ENCODE measurements around the gene CD302. TPM values are rescaled to one million over a fixed set of nuclear protein-coding genes. Genes with fewer than 3 reads are reported as not detected.
A peak's percentile ranks its signal among the peaks of the same experiment; 100 is the strongest.

The CD302 gene
- total RNA-seq, 4 donors from 2014 or later: 79.6 to 194 (median 121) TPM

GRCh38 chr2:159762075-159762474 lies 35.9 kb downstream of the CD302 start:
- ATAC-seq (ENCODE audit: low FRiP score): no peak
- no peak for DNase-seq (ENCODE audit: low spot score)
- TF ChIP-seq CTCF (IDR thresholded peaks at IDR 0.05): no peak

- no peak for TF ChIP-seq CTCF (IDR thresholded peaks at IDR 0.05)
- ATAC-seq (ENCODE audit: low FRiP score): no peak
- DNase-seq (ENCODE audit: low spot score): no peak
Observed at GRCh38 chr2:159760326-159760725, 37.7 kb downstream of the CD302 start.

GRCh38 chr2:159759577-159759976 lies 38.4 kb downstream of the CD302 start:
- DNase-seq (ENCODE audit: low spot score): no peak
- ATAC-seq (ENCODE audit: low FRiP score): no peak
- no peak for TF ChIP-seq CTCF (IDR thresholded peaks at IDR 0.05)

GRCh38 chr2:159758686-159759085 lies 39.3 kb downstream of the CD302 start:
- DNase-seq (ENCODE audit: low spot score) (no peak), ATAC-seq (ENCODE audit: low FRiP score) (no peak)
- no peak for TF ChIP-seq CTCF (IDR thresholded peaks at IDR 0.05)

GRCh38 chr2:159758239-159758638 lies 39.8 kb downstream of the CD302 start:
- ATAC-seq (ENCODE audit: low FRiP score) (no peak), DNase-seq (ENCODE audit: low spot score) (no peak)
- TF ChIP-seq CTCF (IDR thresholded peaks at IDR 0.05): no peak

- no peak for TF ChIP-seq CTCF (IDR thresholded peaks at IDR 0.05)
- DNase-seq (ENCODE audit: low spot score) (no peak), ATAC-seq (ENCODE audit: low FRiP score) (peak; percentile 73)
Observed at GRCh38 chr2:159755788-159756187, 42.2 kb downstream of the CD302 start.

- DNase-seq (ENCODE audit: low spot score) (no peak), ATAC-seq (ENCODE audit: low FRiP score) (no peak)
- TF ChIP-seq CTCF (IDR thresholded peaks at IDR 0.05): no peak
Observed at GRCh38 chr2:159755014-159755413, 43.0 kb downstream of the CD302 start.
